GM19468 (cell line): ENCODE results near the gene MED29.

Experiments used
- ATAC-seq: cut with Tn5 transposase; IDR thresholded peaks from one replicate; pipeline ENCODE4 v1.9.1; 2021; ENCODE audit warnings: mild to moderate bottlenecking, moderate library complexity, moderate number of reproducible peaks; ENCODE audit not compliant: unreplicated experiment; ENCODE audit errors: extremely low read depth

Gene MED29

GRCh38 chr19:39409208-39410016 lies 18.2 kb downstream of the MED29 start:
- no peak for ATAC-seq

- no peak for ATAC-seq
Measured at GRCh38 chr19:39410017-39410830, 19.0 kb downstream of the MED29 start.

GRCh38 chr19:39410831-39411080 lies 19.6 kb downstream of the MED29 start:
- ATAC-seq = no peak

- no peak for ATAC-seq
Measured at GRCh38 chr19:39411081-39411831, 20.1 kb downstream of the MED29 start.

GRCh38 chr19:39411832-39412099 lies 20.6 kb downstream of the MED29 start:
- ATAC-seq = no peak

GRCh38 chr19:39412100-39412866 lies 21.1 kb downstream of the MED29 start, which contains the start of gene PLEKHG2:
PLEKHG2 (plus strand) TSS chr19:39412669; CDS start chr19:39414087, 1,418 bp downstream.
- peak; percentile 55 for ATAC-seq

- ATAC-seq = no peak
Measured at GRCh38 chr19:39412867-39413271, 21.7 kb downstream of the MED29 start.

GRCh38 chr19:39413272-39413910 lies 22.2 kb downstream of the MED29 start:
- ATAC-seq = no peak

- no peak for ATAC-seq
Measured at GRCh38 chr19:39413911-39414608, 22.9 kb downstream of the MED29 start.

- ATAC-seq = no peak
Measured at GRCh38 chr19:39415111-39416046, 24.2 kb downstream of the MED29 start.

- ATAC-seq = no peak
Measured at GRCh38 chr19:39416152-39417120, 25.3 kb downstream of the MED29 start.

GRCh38 chr19:39417463-39418181 lies 26.4 kb downstream of the MED29 start:
- no peak for ATAC-seq

- ATAC-seq = no peak
Measured at GRCh38 chr19:39419003-39419402, 27.8 kb downstream of the MED29 start.

GRCh38 chr19:39420769-39421168 lies 29.6 kb downstream of the MED29 start:
- ATAC-seq = no peak

GRCh38 chr19:39422020-39422419 lies 30.8 kb downstream of the MED29 start:
- ATAC-seq = no peak

GRCh38 chr19:39423258-39424086 lies 32.3 kb downstream of the MED29 start:
- ATAC-seq = no peak
